OCI-LY7 (cell line): ENCODE data around the gene PDGFD. TPM values are rescaled to one million over a fixed set of nuclear protein-coding genes. Genes with fewer than 3 reads are reported as not detected.

Experiments used
- BruUV-seq: library from RNA; stranded (reverse); fragments of 400-500 nt; replicated peaks from 2 replicates; lab custom pipeline; 2021; lab: Mats Ljungman, UMichigan
- CTCF ChIA-PET: fragments of 300-600 bp; sonication (Branson Sonifier 250); formaldehyde crosslinking; loops from one replicate; lab custom pipeline; 2022; ENCODE audit warnings: antibody characterized with exemption; ENCODE audit not compliant: unreplicated experiment; lab: Charles Lee
- POLR2A ChIA-PET: fragments of 300-600 bp; sonication (Branson Sonifier 250); formaldehyde crosslinking; loops from one replicate; lab custom pipeline; 2022; ENCODE audit warnings: antibody characterized with exemption; lab: Charles Lee
- DNase-seq: peaks from one replicate; pipeline ENCODE4 v3.0.0-alpha.2; 2015; ENCODE audit warnings: low spot score
- H2AFZ ChIP-seq: fragments of 200-600 bp; sonication (generic), shearing (Covaris generic); 2 replicates; pipeline ENCODE4 v1.6.1; 2014; ENCODE audit warnings: mild to moderate bottlenecking, antibody characterized with exemption, low read length, moderate library complexity
- H3K27ac ChIP-seq: fragments of 200-600 bp; sonication (generic); 2 replicates; pipeline ENCODE4 v1.5.1; 2014; ENCODE audit warnings: mixed run types, low read depth, mild to moderate bottlenecking, moderate library complexity, low read length, inconsistent platforms; ENCODE audit not compliant: poor library complexity, severe bottlenecking
- H3K36me3 ChIP-seq: fragments of 200-600 bp; sonication (generic); 2 replicates; pipeline ENCODE4 v1.6.1; 2014; ENCODE audit warnings: mild to moderate bottlenecking, antibody characterized with exemption, low read length, moderate library complexity, mixed read lengths; ENCODE audit not compliant: insufficient read depth
- H3K4me1 ChIP-seq: fragments of 200-600 bp; sonication (generic); 2 replicates; pipeline ENCODE4 v1.5.1; 2014; ENCODE audit warnings: mild to moderate bottlenecking, low read length; ENCODE audit not compliant: insufficient read depth, poor library complexity, severe bottlenecking
- H3K4me2 ChIP-seq: fragments of 200-600 bp; sonication (generic); 2 replicates; pipeline ENCODE4 v1.6.1; 2014; ENCODE audit warnings: mild to moderate bottlenecking, low read length
- H3K4me3 ChIP-seq: fragments of 200-600 bp; sonication (generic); 2 replicates; pipeline ENCODE4 v1.5.1; 2014; ENCODE audit warnings: mild to moderate bottlenecking, low read depth, low read length; ENCODE audit not compliant: poor library complexity, severe bottlenecking
- H3K79me2 ChIP-seq: fragments of 200-600 bp; sonication (generic); 2 replicates; pipeline ENCODE4 v1.6.1; 2016; ENCODE audit warnings: low read depth, mild to moderate bottlenecking, low read length, moderate library complexity, mixed read lengths; ENCODE audit not compliant: insufficient read depth
- H3K9me2 ChIP-seq: fragments of 200-600 bp; sonication (generic); 2 replicates; pipeline ENCODE4 v1.6.1; 2016; ENCODE audit warnings: mild to moderate bottlenecking, low read length, mixed read lengths; ENCODE audit not compliant: insufficient read depth
- H3K9me3 ChIP-seq: fragments of 200-600 bp; sonication (generic); 2 replicates; pipeline ENCODE4 v1.6.1; 2014; ENCODE audit warnings: mild to moderate bottlenecking, mixed run types, low read length, mixed read lengths
- H4K20me1 ChIP-seq: fragments of 200-600 bp; sonication (generic); 2 replicates; pipeline ENCODE4 v1.6.1; 2014; ENCODE audit warnings: mild to moderate bottlenecking, antibody characterized with exemption, low read length, moderate library complexity, mixed read lengths; ENCODE audit not compliant: insufficient read depth
- EZH2phosphoT487 ChIP-seq: fragments of 200-600 bp; sonication (generic); IDR thresholded peaks from 2 replicates; pipeline ENCODE4 v1.6.1; 2018; ENCODE audit warnings: low read depth, borderline replicate concordance, mild to moderate bottlenecking, mixed run types, antibody characterized with exemption, low read length, moderate library complexity, mixed read lengths
- intact Hi-C: fragments of 100-400 bp; cut with micrococcal nuclease; formaldehyde crosslinking; loops from one replicate; pipeline ENCODE4 v1.10.0; 2022; ENCODE audit not compliant: unreplicated experiment
- total RNA-seq, 2 experiments: library from RNA; depleted of rRNA in 1 of 2; stranded (reverse); fragments of >200 nt in 1 of 2; shearing (Covaris generic) in 1 of 2; gene quantifications; 2 replicates each; pipeline ENCODE4 v1.2.3, GENCODE V29; 2014 to 2022
- TF ChIP-seq, protein P1 (sequence below): fragments of 200-600 bp; sonication (generic); conservative IDR thresholded peaks from 2 replicates; pipeline ENCODE4 v1.5.1; 2014; ENCODE audit warnings: mild to moderate bottlenecking, antibody characterized with exemption, low read length, moderate library complexity, mixed read lengths

Gene PDGFD
- total RNA-seq, 2 experiments from 2014 or later: 1.0 to 6.0 TPM

DNA sequence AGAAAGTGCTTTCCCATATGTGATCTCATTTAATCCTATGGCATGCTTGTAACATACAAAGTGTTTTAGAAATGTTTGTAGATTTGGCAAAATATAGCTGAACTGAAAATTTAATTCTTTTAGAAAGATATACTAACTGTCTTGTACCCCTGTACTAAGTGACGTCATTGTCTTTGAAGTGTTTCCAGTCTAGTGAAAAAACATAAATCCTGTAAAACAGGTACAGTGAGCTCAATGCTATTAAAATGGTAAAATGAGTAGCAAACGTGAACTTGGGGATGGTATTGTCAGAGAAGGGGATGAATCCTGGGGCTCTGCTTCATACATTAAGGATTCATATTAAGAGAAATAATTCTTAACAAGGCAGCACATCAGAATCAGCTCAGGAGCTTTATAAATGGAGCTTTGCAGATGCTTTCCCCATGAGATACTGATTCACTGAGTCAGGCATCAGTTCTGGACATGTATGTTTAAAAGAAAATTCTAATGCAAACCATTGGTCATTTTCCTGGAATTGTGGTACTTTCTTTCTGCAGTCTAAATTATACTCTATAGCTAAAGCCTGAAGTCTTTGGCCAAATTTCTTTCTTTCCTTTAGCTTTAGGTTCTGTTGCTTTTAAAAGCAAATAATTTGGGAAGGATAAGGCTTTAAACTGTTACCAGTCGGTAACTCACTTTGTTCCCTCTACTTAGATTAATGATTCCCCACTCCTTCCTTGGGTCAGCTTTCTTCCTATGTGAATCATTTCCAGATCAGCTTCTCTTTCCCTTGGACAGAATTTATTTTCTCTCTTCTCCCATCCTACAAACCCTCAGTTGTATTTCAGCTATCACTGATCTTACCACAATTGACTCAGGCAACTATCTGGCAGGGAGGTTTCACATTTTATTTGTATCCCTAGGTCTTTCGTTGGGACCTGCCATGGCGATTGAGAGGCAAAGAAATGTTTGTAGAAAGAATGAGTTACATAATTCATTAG lies 185.0 kb downstream of the PDGFD start:
- ChIA-PET CTCF (interaction anchor here (0.6 kb wide), 1 partner anchor 322 kb away, joined by 3 read pairs; no protein-coding TSS in a partner anchor), POLR2A (interaction anchor here (0.5 to 2.2 kb wide), 8 partner anchors 9 to 298 kb away, joined by 3 to 7 read pairs (median 3); no protein-coding TSS in a partner anchor)
- no peaks in the 10 kb centered on the region for H4K20me1 ChIP-seq
- H3K9me2 ChIP-seq: no peaks in the 10 kb centered on the region
- no peak overlapping the region for H2AFZ ChIP-seq
- BruUV-seq: no TSS peak
- H3K36me3 ChIP-seq: no peaks in the 10 kb centered on the region
- no peaks in the 10 kb centered on the region for H3K4me1 ChIP-seq
- no peak for TF ChIP-seq EZH2phosphoT487
- TF ChIP-seq, protein P1, sequence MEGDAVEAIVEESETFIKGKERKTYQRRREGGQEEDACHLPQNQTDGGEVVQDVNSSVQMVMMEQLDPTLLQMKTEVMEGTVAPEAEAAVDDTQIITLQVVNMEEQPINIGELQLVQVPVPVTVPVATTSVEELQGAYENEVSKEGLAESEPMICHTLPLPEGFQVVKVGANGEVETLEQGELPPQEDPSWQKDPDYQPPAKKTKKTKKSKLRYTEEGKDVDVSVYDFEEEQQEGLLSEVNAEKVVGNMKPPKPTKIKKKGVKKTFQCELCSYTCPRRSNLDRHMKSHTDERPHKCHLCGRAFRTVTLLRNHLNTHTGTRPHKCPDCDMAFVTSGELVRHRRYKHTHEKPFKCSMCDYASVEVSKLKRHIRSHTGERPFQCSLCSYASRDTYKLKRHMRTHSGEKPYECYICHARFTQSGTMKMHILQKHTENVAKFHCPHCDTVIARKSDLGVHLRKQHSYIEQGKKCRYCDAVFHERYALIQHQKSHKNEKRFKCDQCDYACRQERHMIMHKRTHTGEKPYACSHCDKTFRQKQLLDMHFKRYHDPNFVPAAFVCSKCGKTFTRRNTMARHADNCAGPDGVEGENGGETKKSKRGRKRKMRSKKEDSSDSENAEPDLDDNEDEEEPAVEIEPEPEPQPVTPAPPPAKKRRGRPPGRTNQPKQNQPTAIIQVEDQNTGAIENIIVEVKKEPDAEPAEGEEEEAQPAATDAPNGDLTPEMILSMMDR: no peak
- no peak overlapping the region for H3K27ac ChIP-seq
- H3K4me3 ChIP-seq: no peak overlapping the region
- no peak overlapping the region for H3K4me2 ChIP-seq
- H3K9me3 ChIP-seq: no peaks in the 10 kb centered on the region
- no peak for DNase-seq
- intact Hi-C loops: no loop called here
- H3K79me2 ChIP-seq: no peaks in the 10 kb centered on the region

DNA sequence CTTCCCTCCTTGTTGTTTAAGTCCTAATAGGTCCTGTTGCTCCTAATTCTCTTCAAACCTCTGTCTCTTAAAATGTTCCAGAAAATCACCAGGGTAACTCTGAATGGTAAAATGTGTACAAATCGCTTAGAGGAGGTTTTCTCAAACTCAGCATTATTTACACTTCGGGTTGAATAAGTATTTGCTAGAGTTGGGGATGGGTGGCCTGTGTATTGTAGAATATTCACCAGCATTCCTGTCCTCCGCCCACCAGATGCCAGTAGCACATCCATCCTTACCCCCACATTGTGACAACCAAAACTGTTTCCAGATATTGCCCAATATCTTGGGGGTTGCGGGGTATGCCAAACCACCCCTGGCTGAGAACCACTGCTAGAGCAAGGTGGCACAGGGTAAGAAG lies 191.9 kb downstream of the PDGFD start:
- BruUV-seq: no TSS peak
- intact Hi-C loops: no loop called here
- POLR2A ChIA-PET: no interaction called here

More for the DNA sequence above, 191.9 kb downstream of the PDGFD start:
- Histone ChIP-seq H3K4me3 (no peak overlapping the region), H2AFZ (no peak overlapping the region), H3K27ac (no peak overlapping the region), H3K36me3 (no peaks in the 10 kb centered on the region), H3K9me2 (no peaks in the 10 kb centered on the region), H3K79me2 (no peaks in the 10 kb centered on the region), H3K9me3 (no peaks in the 10 kb centered on the region), H4K20me1 (no peaks in the 10 kb centered on the region), H3K4me2 (no peak overlapping the region), H3K4me1 (no peaks in the 10 kb centered on the region)
- DNase-seq: no peak
- TF ChIP-seq EZH2phosphoT487: no peak
- TF ChIP-seq, protein P1: no peak
- CTCF ChIA-PET: no interaction called here
